Measurements from ENCODE around the gene TNS1. TPM values are rescaled to one million over a fixed set of nuclear protein-coding genes. Genes with fewer than 3 reads are reported as not detected.
"Not testable (repeated sequence)": the region's sequence is repeated elsewhere in the genome, so short reads cannot be mapped to it uniquely, and the experiment has no call there.

TNS1 gene
- total RNA-seq, 2 experiments from 2014 or later = 11.0 to 13.5 TPM

DNA sequence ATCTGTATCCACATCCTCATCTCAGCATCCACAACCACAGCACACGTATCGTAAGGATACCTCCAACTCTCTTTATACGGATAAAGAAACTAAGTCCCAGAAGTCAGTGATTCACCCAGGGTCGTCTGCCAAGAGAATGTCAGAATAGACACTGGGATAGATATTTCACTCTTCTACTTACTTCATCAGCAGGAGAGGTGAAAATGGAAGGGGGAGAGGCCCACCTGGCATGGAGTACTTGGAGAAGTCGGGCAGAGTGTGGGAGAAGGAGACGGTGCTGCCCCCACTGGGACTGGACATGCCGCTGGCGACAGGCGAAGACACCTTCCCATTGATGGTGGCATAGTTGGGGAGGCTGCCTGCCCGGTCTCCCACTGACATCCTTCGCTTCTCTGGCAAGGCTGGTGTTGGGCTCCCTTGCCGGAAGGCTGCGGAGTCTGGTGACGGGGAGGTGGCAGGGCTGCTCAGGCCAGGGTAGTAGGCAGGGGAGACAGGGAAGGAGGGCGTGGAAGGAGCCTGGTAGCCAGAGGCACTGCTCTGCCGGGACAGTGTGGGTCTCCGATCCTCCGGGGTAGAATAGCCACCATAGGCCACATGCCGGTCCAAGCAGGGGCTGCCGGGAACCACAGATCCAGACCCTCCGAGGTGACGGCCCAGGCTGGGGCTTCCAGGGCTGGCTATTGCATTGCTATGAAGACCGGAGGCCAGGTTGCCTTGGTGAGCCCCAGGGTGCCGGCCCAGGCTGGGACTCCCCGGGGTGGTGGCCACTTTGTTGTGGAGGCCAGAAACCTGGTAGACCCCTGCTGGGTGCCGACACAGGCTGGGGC lies 185.1 kb downstream of the TNS1 start:
- Mint-ChIP-seq H3K9me3 (no peaks in the 10 kb centered on the region), H3K27me3 (no peaks in the 10 kb centered on the region), H3K36me3 (ENCODE audit: low read depth) (no peaks in the 10 kb centered on the region), H3K4me1 (no peaks in the 10 kb centered on the region), H3K27ac (no peak overlapping the region), H3K4me3 (no peak overlapping the region)
- CTCF ChIA-PET = no interaction called here
- no peak for DNase-seq
- POLR2A ChIA-PET = no interaction called here

DNA sequence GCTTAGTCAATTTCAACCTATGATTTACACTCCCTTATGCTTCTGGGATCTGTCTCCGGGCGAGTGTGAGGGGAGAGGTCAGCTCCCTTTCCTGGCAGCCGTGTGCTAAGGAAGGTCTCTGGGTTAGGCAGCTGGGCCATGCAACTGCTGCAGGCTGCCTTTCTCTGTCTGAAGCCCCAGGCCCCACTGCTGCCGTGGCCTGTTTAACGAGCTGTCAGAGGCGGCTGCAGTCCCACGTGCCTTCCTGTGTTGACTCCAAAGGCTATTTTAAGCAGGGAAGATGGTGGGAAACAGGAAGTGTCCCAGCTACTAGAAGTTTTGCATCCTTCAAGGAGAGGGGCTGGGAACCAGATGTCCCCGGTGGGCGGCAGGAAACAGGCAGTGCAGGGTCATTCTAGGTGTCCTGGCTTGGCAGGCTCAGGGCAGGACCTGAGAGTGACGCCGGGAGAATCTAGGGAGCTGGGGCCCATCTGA lies 186.4 kb downstream of the TNS1 start:
- ChIA-PET POLR2A (no interaction called here), CTCF (no interaction called here)

DNA sequence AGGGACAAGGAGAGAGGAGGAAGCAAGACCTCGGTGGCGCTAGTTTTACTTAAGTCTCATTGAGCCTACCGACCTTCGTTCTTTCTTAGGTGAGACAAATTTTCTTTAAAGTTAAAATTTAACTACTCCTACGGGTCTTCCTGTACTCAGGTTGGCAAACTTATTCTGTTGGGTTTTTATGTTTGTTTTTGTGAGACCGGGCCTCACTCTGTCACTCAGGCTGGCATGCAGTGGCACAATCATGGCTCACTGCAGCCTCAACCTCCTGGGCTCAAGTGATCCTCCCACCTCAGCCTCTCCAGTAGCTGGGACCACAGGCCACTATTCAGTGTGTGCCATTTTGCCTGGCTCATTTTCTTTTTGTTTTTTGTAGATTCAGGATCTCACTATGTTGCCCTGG lies 189.0 kb downstream of the TNS1 start:
- H3K36me3 Mint-ChIP-seq (ENCODE audit: low read depth) = peaks cover 2% of the 10 kb centered on the region
- no peaks in the 10 kb centered on the region for H3K9me3 Mint-ChIP-seq
- CTCF ChIA-PET = no interaction called here
- H3K4me1 Mint-ChIP-seq = no peaks in the 10 kb centered on the region
- POLR2A ChIA-PET = no interaction called here
- H3K27me3 Mint-ChIP-seq = no peaks in the 10 kb centered on the region
- no peak for DNase-seq
- no peak overlapping the region for H3K27ac Mint-ChIP-seq
- no peak overlapping the region for H3K4me3 Mint-ChIP-seq

More for the DNA sequence above, 186.4 kb downstream of the TNS1 start:
- Mint-ChIP-seq H3K4me1 (no peaks in the 10 kb centered on the region), H3K9me3 (no peaks in the 10 kb centered on the region), H3K27me3 (no peaks in the 10 kb centered on the region), H3K4me3 (no peak overlapping the region), H3K36me3 (ENCODE audit: low read depth) (no peaks in the 10 kb centered on the region), H3K27ac (no peak overlapping the region)
- DNase-seq = no peak

DNA sequence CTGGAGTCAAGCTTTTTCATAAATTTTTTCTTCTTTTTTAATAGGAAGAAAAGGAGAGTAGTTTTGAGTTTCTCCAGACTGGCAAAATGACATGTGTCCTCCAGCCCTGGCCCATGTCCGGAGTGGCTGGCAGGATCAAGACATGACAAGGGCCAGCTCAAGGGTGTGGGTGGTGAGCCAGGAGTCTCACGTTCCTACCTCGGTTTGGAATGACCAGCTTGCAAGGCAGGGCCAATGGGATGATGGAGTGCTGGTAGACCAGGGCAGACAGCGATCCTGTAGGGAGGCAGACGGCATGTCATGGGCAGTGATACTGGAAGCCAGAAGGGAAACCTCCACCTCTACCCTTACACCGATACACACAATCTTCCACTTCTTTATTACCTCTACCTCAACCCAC lies 190.6 kb downstream of the TNS1 start:
- no peaks in the 10 kb centered on the region for H3K4me1 Mint-ChIP-seq
- H3K4me3 Mint-ChIP-seq = no peak overlapping the region
- H3K9me3 Mint-ChIP-seq = no peaks in the 10 kb centered on the region
- H3K36me3 Mint-ChIP-seq (ENCODE audit: low read depth) = peaks cover 2% of the 10 kb centered on the region
- no peak for DNase-seq
- ChIA-PET CTCF (no interaction called here), POLR2A (no interaction called here)
- H3K27ac Mint-ChIP-seq = no peak overlapping the region
- no peaks in the 10 kb centered on the region for H3K27me3 Mint-ChIP-seq

DNA sequence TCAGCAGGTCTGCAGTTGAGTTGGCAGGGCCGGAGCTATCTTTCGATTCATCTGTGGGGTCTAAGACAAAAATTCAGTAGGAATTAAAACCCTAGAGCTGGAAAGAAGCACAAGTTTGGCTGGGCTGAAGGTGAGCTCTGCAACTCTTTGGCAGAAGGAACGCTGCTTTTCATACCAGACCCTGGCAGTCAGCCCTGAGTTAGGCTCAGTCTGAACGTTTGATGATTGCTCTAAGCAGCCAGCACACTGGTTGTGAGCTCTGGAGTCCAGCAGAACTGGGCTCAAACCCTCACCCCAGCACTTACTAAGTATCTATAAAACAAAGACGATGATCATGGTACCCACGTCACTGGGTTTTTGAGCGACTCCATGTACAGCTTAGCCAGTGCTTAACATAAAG lies 192.5 kb downstream of the TNS1 start:
- no peaks in the 10 kb centered on the region for H3K27me3 Mint-ChIP-seq
- peaks cover 2% of the 10 kb centered on the region for H3K36me3 Mint-ChIP-seq (ENCODE audit: low read depth)
- no peak overlapping the region for H3K27ac Mint-ChIP-seq
- POLR2A ChIA-PET = interaction anchor here (0.5 kb wide), 1 partner anchor 17 kb away, joined by 3 read pairs; no protein-coding TSS in a partner anchor
- H3K4me1 Mint-ChIP-seq = no peaks in the 10 kb centered on the region
- no peak overlapping the region for H3K4me3 Mint-ChIP-seq
- peaks cover 4% of the 10 kb centered on the region for H3K9me3 Mint-ChIP-seq
- CTCF ChIA-PET = no interaction called here
- DNase-seq = no peak

DNA sequence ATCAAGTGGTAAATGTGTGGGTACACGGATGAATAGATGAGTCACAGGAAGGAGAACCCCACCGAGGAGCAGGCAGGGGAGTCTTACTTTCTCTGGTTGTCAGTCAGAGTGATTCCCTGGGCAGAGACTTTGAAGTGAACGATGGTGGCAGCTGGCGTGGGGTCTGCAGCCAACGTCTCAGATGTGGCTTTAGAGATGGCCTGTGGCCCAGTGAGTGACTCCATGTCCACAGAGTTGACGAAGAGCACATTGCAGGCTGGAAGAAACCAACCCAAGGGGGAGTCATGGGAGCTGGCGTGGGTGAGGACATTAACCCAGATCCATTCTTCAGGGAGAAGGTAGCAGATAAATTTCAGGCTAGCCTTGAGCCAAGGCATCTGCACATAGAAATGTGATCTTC lies 193.1 kb downstream of the TNS1 start:
- Mint-ChIP-seq H3K27ac (no peak overlapping the region), H3K4me3 (no peak overlapping the region), H3K36me3 (ENCODE audit: low read depth) (peaks cover 2% of the 10 kb centered on the region), H3K4me1 (no peaks in the 10 kb centered on the region), H3K27me3 (no peaks in the 10 kb centered on the region), H3K9me3 (peaks cover 4% of the 10 kb centered on the region)
- no peak for DNase-seq
- ChIA-PET POLR2A (interaction anchor here (0.5 kb wide), 1 partner anchor 18 kb away, joined by 3 read pairs; no protein-coding TSS in a partner anchor), CTCF (no interaction called here)

DNA sequence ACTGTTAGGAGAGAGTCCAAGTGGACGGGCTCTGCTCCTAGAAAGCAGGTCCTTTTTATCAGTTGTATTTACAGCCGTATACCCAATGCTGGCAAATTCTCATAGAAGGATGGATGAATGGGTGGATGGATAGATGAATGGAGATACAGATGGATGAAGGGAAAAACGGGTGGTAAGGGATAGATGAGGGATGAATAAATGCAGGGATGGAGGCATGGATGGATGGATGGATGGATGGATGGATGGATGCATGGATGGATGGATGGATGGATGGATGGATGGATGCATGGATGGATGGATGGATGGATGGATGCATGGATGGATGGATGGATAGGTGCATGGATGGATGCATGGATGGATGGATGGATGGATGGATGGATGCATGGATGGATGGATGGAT lies 193.8 kb downstream of the TNS1 start:
- H3K4me1 Mint-ChIP-seq; CTCF ChIA-PET; DNase-seq; H3K4me3 Mint-ChIP-seq; POLR2A ChIA-PET; H3K27ac Mint-ChIP-seq; H3K9me3 Mint-ChIP-seq; H3K27me3 Mint-ChIP-seq; H3K36me3 Mint-ChIP-seq (ENCODE audit: low read depth): not testable (repeated sequence)

DNA sequence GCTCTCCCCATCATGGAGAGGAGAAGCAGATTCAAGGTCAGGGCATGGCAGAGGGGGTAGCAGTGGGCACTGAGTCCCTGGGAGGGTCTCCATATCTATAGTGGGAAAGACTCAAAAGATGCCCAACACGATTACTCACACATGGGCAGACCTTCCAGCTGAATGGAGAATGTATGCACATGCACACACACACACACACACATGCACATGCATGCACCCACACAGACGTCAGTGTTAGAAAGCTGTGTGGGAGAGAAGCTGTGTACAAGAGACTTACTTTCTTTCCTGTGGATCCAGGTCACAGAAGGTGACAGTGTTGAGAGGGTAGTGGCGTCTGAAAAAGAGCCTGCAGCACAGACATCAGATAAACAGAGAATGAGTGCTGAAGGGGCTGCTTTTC lies 194.5 kb downstream of the TNS1 start:
- ChIA-PET CTCF (no interaction called here), POLR2A (no interaction called here)
- DNase-seq = no peak
- Mint-ChIP-seq H3K27ac (no peak overlapping the region), H3K36me3 (ENCODE audit: low read depth) (peaks cover 2% of the 10 kb centered on the region), H3K4me3 (no peak overlapping the region), H3K4me1 (no peaks in the 10 kb centered on the region), H3K9me3 (peaks cover 4% of the 10 kb centered on the region), H3K27me3 (no peaks in the 10 kb centered on the region)

DNA sequence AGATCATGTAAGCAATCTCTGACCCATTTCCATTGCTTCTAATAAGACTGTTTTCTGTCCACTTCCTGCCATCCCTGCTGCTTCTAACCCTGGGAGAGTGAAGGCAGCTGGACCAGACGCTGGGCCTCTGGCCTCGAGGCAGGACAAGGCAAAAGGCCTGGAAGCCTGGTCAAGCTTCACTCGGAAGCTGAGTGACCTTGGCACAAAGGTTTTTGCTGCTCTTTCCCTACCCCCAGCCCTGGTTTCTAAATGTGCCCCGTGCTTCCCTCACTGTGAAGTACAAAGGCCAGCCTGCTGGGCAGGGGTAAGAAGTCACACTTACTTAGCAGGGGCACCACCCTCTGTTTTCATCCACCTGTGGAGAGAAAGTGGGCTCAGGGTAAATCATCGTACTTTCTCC lies 195.0 kb downstream of the TNS1 start:
- no peaks in the 10 kb centered on the region for H3K4me1 Mint-ChIP-seq
- peaks cover 4% of the 10 kb centered on the region for H3K9me3 Mint-ChIP-seq
- peaks cover 2% of the 10 kb centered on the region for H3K36me3 Mint-ChIP-seq (ENCODE audit: low read depth)
- DNase-seq = no peak
- no peak overlapping the region for H3K4me3 Mint-ChIP-seq
- CTCF ChIA-PET = no interaction called here
- POLR2A ChIA-PET = no interaction called here
- no peaks in the 10 kb centered on the region for H3K27me3 Mint-ChIP-seq
- H3K27ac Mint-ChIP-seq = no peak overlapping the region

DNA sequence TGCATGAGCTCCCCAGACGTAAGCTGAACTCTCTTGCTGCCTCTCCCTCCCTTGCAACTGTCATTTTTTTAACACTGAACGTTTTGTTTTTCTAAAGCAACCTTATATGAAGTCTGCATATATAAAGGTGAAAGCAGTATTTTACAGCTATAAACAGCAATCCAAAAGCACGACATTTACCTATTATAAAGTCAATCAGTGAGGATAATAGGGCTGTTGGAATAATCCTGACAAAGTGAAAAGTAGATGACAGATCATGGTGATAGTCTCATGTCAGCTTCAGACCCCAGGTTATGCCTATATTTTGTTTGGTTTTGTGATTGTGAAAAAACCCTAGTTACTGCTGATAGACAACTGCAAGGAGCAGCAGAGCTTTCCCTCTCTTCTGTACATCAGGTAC lies 195.8 kb downstream of the TNS1 start:
- peaks cover 2% of the 10 kb centered on the region for H3K36me3 Mint-ChIP-seq (ENCODE audit: low read depth)
- DNase-seq = no peak
- ChIA-PET POLR2A (no interaction called here), CTCF (interaction anchor here (1.4 kb wide), 1 partner anchor 21 kb away, joined by 5 read pairs; no protein-coding TSS in a partner anchor)
- peaks cover 4% of the 10 kb centered on the region for H3K9me3 Mint-ChIP-seq
- no peak overlapping the region for H3K27ac Mint-ChIP-seq
- H3K27me3 Mint-ChIP-seq = no peaks in the 10 kb centered on the region
- no peaks in the 10 kb centered on the region for H3K4me1 Mint-ChIP-seq
- H3K4me3 Mint-ChIP-seq = no peak overlapping the region

DNA sequence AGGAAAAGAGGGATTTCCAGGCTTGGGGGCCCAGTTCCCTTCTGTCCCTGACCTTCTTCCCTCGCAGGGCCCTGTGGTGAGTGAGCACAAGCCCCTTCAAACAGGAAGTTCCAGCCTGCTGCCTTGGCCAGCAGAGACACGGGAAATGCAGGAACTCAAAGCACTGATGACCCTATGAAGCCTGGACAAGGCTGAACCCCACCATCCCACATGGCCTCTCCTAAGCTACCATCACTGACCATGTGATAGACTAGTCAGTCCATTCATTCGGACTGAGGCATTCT lies 196.4 kb downstream of the TNS1 start:
- Mint-ChIP-seq H3K27me3 (no peaks in the 10 kb centered on the region), H3K36me3 (ENCODE audit: low read depth) (peaks cover 2% of the 10 kb centered on the region), H3K9me3 (peaks cover 4% of the 10 kb centered on the region), H3K27ac (no peak overlapping the region), H3K4me1 (no peaks in the 10 kb centered on the region), H3K4me3 (no peak overlapping the region)
- ChIA-PET POLR2A (interaction anchor here (0.6 kb wide), 1 partner anchor 22 kb away, joined by 3 read pairs; no protein-coding TSS in a partner anchor), CTCF (interaction anchor here (0.6 to 1.4 kb wide), 3 partner anchors 12 to 24 kb away, joined by 4 to 5 read pairs (median 4); no protein-coding TSS in a partner anchor)
- no peak for DNase-seq

DNA sequence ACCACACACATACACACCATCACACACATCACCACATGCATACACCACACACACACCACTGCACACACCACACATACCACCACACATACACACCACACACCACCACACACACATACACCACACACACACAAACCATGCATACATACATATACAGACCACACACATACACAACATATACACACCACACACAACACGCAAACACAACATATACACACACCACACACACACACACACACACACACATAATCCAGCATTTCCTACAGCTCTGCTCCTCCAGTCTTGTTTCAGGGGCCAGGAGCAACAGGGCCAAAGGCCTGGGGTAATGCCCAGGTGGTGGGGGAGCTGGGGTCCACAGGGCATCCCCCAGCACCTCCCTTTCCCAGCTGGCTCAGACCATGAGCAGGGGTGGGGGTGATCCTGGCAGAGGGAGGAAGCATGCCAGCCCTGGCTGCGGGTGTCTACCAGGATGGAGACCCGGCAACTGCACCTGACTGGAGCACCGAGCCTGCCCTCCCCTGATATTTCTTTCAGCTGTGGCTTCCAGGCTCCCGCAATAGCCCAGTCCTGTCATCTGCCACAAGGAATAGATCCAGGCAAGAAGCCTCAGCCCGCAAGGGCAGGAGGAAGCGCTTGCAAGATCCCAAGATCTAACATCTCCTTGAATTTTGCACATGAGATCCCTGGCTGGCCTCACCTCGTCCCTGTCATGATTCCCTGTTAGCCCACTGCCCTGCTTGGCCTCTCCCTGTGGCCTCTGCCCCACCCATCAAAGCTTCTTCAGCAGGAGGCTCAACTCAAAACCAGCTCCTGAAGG lies 196.9 kb downstream of the TNS1 start:
- no peaks in the 10 kb centered on the region for H3K4me1 Mint-ChIP-seq
- peaks cover 4% of the 10 kb centered on the region for H3K9me3 Mint-ChIP-seq
- no peaks in the 10 kb centered on the region for H3K27me3 Mint-ChIP-seq
- peak overlapping the region; percentile 64 for H3K27ac Mint-ChIP-seq
- POLR2A ChIA-PET = interaction anchor here (0.6 kb wide), 1 partner anchor 23 kb away, joined by 3 read pairs; no protein-coding TSS in a partner anchor
- H3K36me3 Mint-ChIP-seq (ENCODE audit: low read depth) = peaks cover 2% of the 10 kb centered on the region
- CTCF ChIA-PET = interaction anchor here (0.6 to 1.4 kb wide), 4 partner anchors 12 to 50 kb away, joined by 3 to 5 read pairs (median 4); no protein-coding TSS in a partner anchor
- no peak for DNase-seq
- no peak overlapping the region for H3K4me3 Mint-ChIP-seq
